C4-2B (cell line): ENCODE data around the gene ZKSCAN5.
"Not testable (repeated sequence)": the region's sequence is repeated elsewhere in the genome, so short reads cannot be mapped to it uniquely, and the experiment has no call there.

Experiments used
- H3K27ac ChIP-seq: fragments of 450-650 bp; 2 replicates; pipeline ENCODE4 v1.5.1; 2017
- ZFX ChIP-seq: fragments of 450-650 bp; IDR thresholded peaks from 2 replicates; pipeline ENCODE4 v1.6.1; 2017
- TF ChIP-seq, protein P1 (sequence below): fragments of 450-650 bp; conservative IDR thresholded peaks from 2 replicates; pipeline ENCODE4 v1.5.1; 2017; ENCODE audit warnings: mild to moderate bottlenecking

Gene ZKSCAN5

GRCh38 chr7:99563650-99564049 is 59.2 kb downstream of the ZKSCAN5 start:
- no peak for TF ChIP-seq ZFX
- TF ChIP-seq, protein P1, sequence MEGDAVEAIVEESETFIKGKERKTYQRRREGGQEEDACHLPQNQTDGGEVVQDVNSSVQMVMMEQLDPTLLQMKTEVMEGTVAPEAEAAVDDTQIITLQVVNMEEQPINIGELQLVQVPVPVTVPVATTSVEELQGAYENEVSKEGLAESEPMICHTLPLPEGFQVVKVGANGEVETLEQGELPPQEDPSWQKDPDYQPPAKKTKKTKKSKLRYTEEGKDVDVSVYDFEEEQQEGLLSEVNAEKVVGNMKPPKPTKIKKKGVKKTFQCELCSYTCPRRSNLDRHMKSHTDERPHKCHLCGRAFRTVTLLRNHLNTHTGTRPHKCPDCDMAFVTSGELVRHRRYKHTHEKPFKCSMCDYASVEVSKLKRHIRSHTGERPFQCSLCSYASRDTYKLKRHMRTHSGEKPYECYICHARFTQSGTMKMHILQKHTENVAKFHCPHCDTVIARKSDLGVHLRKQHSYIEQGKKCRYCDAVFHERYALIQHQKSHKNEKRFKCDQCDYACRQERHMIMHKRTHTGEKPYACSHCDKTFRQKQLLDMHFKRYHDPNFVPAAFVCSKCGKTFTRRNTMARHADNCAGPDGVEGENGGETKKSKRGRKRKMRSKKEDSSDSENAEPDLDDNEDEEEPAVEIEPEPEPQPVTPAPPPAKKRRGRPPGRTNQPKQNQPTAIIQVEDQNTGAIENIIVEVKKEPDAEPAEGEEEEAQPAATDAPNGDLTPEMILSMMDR, result no peak
- no peak overlapping the region for H3K27ac ChIP-seq

- H3K27ac ChIP-seq, result not testable (repeated sequence)
These were observed 64.3 kb downstream of the ZKSCAN5 start for GRCh38 chr7:99568770-99569169.

- TF ChIP-seq, protein P1, result no peak
- TF ChIP-seq ZFX, result no peak
- no peak overlapping the region for H3K27ac ChIP-seq
These were observed 67.3 kb downstream of the ZKSCAN5 start for GRCh38 chr7:99571768-99572167.

DNA sequence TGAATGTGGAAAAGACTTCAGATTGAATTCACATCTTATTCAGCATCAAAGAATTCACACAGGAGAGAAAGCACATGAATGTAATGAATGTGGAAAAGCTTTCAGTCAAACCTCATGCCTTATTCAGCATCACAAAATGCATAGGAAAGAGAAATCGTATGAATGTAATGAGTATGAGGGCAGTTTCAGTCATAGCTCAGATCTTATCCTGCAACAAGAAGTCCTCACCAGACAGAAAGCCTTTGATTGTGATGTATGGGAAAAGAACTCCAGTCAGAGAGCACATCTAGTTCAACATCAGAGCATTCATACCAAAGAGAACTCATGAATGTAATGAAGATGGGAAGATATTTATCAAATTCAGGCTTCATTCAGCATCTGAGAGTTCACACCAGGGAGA is 68.8 kb downstream of the ZKSCAN5 start:
- no peak overlapping the region for H3K27ac ChIP-seq
- no peak for TF ChIP-seq ZFX
- TF ChIP-seq, protein P1, result no peak

GRCh38 chr7:99576251-99576650 is 71.8 kb downstream of the ZKSCAN5 start:
- no peak overlapping the region for H3K27ac ChIP-seq
- TF ChIP-seq, protein P1, result no peak
- TF ChIP-seq ZFX, result no peak

- no peak overlapping the region for H3K27ac ChIP-seq
- TF ChIP-seq, protein P1, result no peak
- no peak for TF ChIP-seq ZFX
These were observed 75.0 kb downstream of the ZKSCAN5 start for GRCh38 chr7:99579281-99579955.

DNA sequence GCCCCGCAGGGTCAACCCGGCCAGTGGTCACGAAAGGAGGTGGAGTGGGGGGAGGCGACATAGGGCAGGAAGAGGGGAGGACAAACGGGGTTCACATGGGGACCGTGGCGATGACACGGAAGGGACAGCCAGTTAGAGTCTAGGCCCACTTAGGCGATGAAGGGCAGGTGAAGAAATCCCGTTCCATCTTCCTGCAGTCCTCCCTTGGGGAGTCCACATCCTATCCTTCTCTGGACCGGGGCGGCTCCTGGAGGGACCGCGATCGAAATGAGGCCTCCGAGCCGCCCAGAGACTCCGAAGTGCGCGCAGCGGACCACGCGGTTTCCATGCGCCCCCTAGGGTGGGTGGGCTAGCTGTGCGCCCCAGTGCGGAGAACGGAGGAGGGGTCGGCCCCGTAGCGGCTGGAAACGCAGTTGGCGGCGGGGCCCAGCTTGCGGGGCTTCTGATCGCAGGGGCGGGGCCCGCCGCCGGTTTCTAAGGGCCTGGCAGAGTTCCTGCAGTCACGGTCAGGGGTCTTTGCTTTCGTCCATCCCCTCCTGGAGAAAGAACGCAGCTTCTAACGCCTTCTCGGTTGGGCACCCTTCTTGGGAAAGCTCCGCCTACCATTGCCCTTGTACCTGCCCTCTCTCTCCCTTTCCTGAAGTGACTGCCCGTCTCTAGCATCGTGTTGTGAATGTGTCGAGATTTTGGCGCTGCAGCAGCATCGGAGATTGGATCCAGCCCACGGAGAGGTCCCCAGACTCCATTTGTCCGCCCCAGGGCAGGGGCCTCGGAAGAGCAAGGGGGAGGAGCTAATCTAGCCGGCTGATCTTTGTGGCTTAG is 75.7 kb downstream of the ZKSCAN5 start:
- H3K27ac ChIP-seq, result no peak overlapping the region
- TF ChIP-seq, protein P1, result no peak
- no peak for TF ChIP-seq ZFX

GRCh38 chr7:99580778-99581332 is 76.4 kb downstream of the ZKSCAN5 start:
- not testable (repeated sequence) for H3K27ac ChIP-seq
